HCT116 (cell line): ENCODE data around the gene PREP. TPM values are rescaled to one million over a fixed set of nuclear protein-coding genes. Genes with fewer than 3 reads are reported as not detected.

Experiments used
- ATAC-seq: fragments of 200-7000 bp; cut with Tn5 transposase; 2 replicates; pipeline ENCODE4 v1.9.1; 2020; ENCODE audit warnings: mild to moderate bottlenecking, moderate library complexity
- BruUV-seq: library from RNA; stranded (reverse); fragments of 400-500 nt; replicated peaks from 2 replicates; lab custom pipeline; 2021; lab: Mats Ljungman, UMichigan
- CTCF ChIA-PET: fragments of 300-600 bp; sonication (Branson Sonifier 250); formaldehyde crosslinking; loops from one replicate; lab custom pipeline; 2021; ENCODE audit warnings: antibody characterized with exemption; lab: Charles Lee
- POLR2A ChIA-PET: fragments of 300-600, 350-600 bp; sonication (Branson Sonifier 250); formaldehyde crosslinking; loops from one replicate; lab custom pipeline; 2021; ENCODE audit warnings: antibody characterized with exemption; lab: Charles Lee
- RAD21 ChIA-PET, 2 experiments: fragments of 300-600 bp; sonication (Branson Sonifier 250); formaldehyde crosslinking; loops; one replicate each; lab custom pipeline; 2023; ENCODE audit warnings: low total read pairs in 2 of 2; ENCODE audit not compliant: uncharacterized antibody in 2 of 2, unreplicated experiment in 2 of 2, low non-redundant PET in 1 of 2; lab: Charles Lee
- DNase-seq: peaks from one replicate; pipeline ENCODE4 v3.0.0-alpha.2; 2010; ENCODE audit warnings: low read depth, low spot score
- H2AFZ ChIP-seq: fragments of 200-600 bp; shearing (Covaris generic), sonication (generic); 2 replicates; pipeline ENCODE4 v1.6.1; 2017; ENCODE audit warnings: low read depth, mixed run types, mixed read lengths, antibody characterized with exemption, low read length; ENCODE audit not compliant: poor library complexity, severe bottlenecking
- H3K27ac ChIP-seq: 2 replicates; pipeline ENCODE4 v1.5.1; 2012; ENCODE audit warnings: low read depth, low read length
- H3K27me3 ChIP-seq: fragments of 200-600 bp; sonication (generic); 2 replicates; pipeline ENCODE4 v1.6.1; 2016; ENCODE audit warnings: mixed run types, low read length, mixed read lengths; ENCODE audit not compliant: insufficient read depth
- H3K36me3 ChIP-seq, 2 experiments: fragments of 200-500 bp in 1 of 2; fragments of 200-600 bp in 1 of 2; sonication (Bioruptor generic) in 1 of 2; sonication (generic) in 1 of 2; 2 replicates each; pipeline versions ENCODE4 v1.5.1 to v1.6.1; 2014 to 2016; ENCODE audit warnings: low read length in 2 of 2, inconsistent platforms in 1 of 2, mixed read lengths in 1 of 2, mixed run types in 1 of 2; ENCODE audit not compliant: insufficient read depth in 2 of 2, control insufficient read depth in 1 of 2
- H3K4me1 ChIP-seq, 2 experiments: fragments of 200-600 bp in 1 of 2; sonication (generic) in 1 of 2; 2 replicates each; pipeline versions ENCODE4 v1.5.1 to v1.6.1; 2012 to 2017; ENCODE audit warnings: low read length in 2 of 2, inconsistent platforms in 1 of 2, mild to moderate bottlenecking in 1 of 2, mixed read lengths in 1 of 2, mixed run types in 1 of 2, moderate library complexity in 1 of 2; ENCODE audit not compliant: insufficient read depth in 2 of 2, control insufficient read depth in 1 of 2
- H3K4me2 ChIP-seq: fragments of 200-600 bp; sonication (generic); 2 replicates; pipeline ENCODE4 v1.6.1; 2017; ENCODE audit warnings: mixed run types, low read length, mixed read lengths
- H3K4me3 ChIP-seq, 2 experiments: fragments of 200-600 bp in 1 of 2; sonication (generic) in 1 of 2; replicated peaks in 1 of 2; 2 replicates each; pipeline ENCODE4 v1.5.1; 2011 to 2016; ENCODE audit warnings: low read length in 2 of 2, control low read depth in 1 of 2, low read depth in 1 of 2, mild to moderate bottlenecking in 1 of 2, mixed read lengths in 1 of 2, mixed run types in 1 of 2
- H3K79me2 ChIP-seq: fragments of 200-600 bp; sonication (generic); 2 replicates; pipeline ENCODE4 v1.6.1; 2017; ENCODE audit warnings: mild to moderate bottlenecking, mixed run types, low read length, moderate library complexity, mixed read lengths; ENCODE audit not compliant: insufficient read depth
- H3K9ac ChIP-seq: fragments of 200-600 bp; sonication (generic); 2 replicates; pipeline ENCODE4 v1.6.1; 2016; ENCODE audit warnings: low read length, mixed read lengths
- H3K9me2 ChIP-seq: fragments of 200-600 bp; sonication (generic), shearing (Covaris generic); 2 replicates; pipeline ENCODE4 v1.6.1; 2017; ENCODE audit warnings: mixed run types, mild to moderate bottlenecking, moderate library complexity; ENCODE audit not compliant: insufficient read depth
- H3K9me3 ChIP-seq, 2 experiments: fragments of 200-500 bp in 1 of 2; fragments of 200-600 bp in 1 of 2; sonication (Bioruptor generic) in 1 of 2; sonication (generic) in 1 of 2; 2 replicates each; pipeline ENCODE4 v1.6.1; 2014 to 2017; ENCODE audit warnings: low read length in 2 of 2, mixed read lengths in 2 of 2, inconsistent platforms in 1 of 2, low read depth in 1 of 2, mild to moderate bottlenecking in 1 of 2, mixed run types in 1 of 2, moderate library complexity in 1 of 2; ENCODE audit not compliant: control insufficient read depth in 1 of 2, insufficient read depth in 1 of 2
- H4K20me1 ChIP-seq: fragments of 200-600 bp; sonication (generic), shearing (Covaris generic); 2 replicates; pipeline ENCODE4 v1.6.1; 2017; ENCODE audit warnings: mixed run types, mild to moderate bottlenecking, moderate library complexity; ENCODE audit not compliant: insufficient read depth
- CBX3 ChIP-seq: IDR thresholded peaks from 2 replicates; pipeline ENCODE4 v1.6.1; 2012; ENCODE audit warnings: low read depth
- CEBPB ChIP-seq: IDR thresholded peaks from 2 replicates; pipeline ENCODE4 v1.6.1; 2012; ENCODE audit warnings: low read depth
- EGR1 ChIP-seq: IDR thresholded peaks from 2 replicates; pipeline ENCODE4 v1.6.1; 2012; ENCODE audit warnings: low read depth
- ELF1 ChIP-seq: IDR thresholded peaks from 2 replicates; pipeline ENCODE4 v1.6.1; 2012; ENCODE audit warnings: low read depth, borderline replicate concordance
- EZH2 ChIP-seq: fragments of 200-600 bp; sonication (generic); IDR thresholded peaks from 2 replicates; pipeline ENCODE4 v1.6.1; 2017; ENCODE audit warnings: antibody characterized with exemption, mixed run types
- EZH2phosphoT487 ChIP-seq: fragments of 200-600 bp; IDR thresholded peaks from 2 replicates; pipeline ENCODE4 v1.6.1; 2018; ENCODE audit warnings: antibody characterized with exemption, borderline replicate concordance
- FOSL1 ChIP-seq: IDR thresholded peaks from 2 replicates; pipeline ENCODE4 v1.6.1; 2012; ENCODE audit warnings: low read depth
- JUND ChIP-seq: IDR thresholded peaks from 2 replicates; pipeline ENCODE4 v1.6.1; 2012
- POLR2A ChIP-seq: IDR thresholded peaks from 2 replicates; pipeline ENCODE4 v1.7.0; 2011; ENCODE audit warnings: borderline replicate concordance; ENCODE audit not compliant: insufficient read depth, insufficient read length; ENCODE audit errors: extremely low read depth
- POLR2AphosphoS5 ChIP-seq: IDR thresholded peaks from 2 replicates; pipeline ENCODE4 v1.6.1; 2011; ENCODE audit warnings: mild to moderate bottlenecking, low read depth, low read length, moderate library complexity
- RAD21 ChIP-seq: IDR thresholded peaks from 2 replicates; pipeline ENCODE4 v1.6.1; 2012; ENCODE audit warnings: low read depth, mild to moderate bottlenecking
- SIN3A ChIP-seq: IDR thresholded peaks from 2 replicates; pipeline ENCODE4 v1.6.1; 2012; ENCODE audit warnings: low read depth
- SP1 ChIP-seq: IDR thresholded peaks from 2 replicates; pipeline ENCODE4 v1.6.1; 2012; ENCODE audit warnings: low read depth
- SRF ChIP-seq: IDR thresholded peaks from 2 replicates; pipeline ENCODE4 v1.6.1; 2012; ENCODE audit warnings: low read depth
- YY1 ChIP-seq: IDR thresholded peaks from 2 replicates; pipeline ENCODE4 v1.6.1; 2011; ENCODE audit warnings: low read length, low read depth, moderate library complexity, mild to moderate bottlenecking; ENCODE audit not compliant: insufficient replicate concordance; ENCODE audit errors: extremely low read depth
- ZFX ChIP-seq: fragments of 450-650 bp; IDR thresholded peaks from 2 replicates; pipeline ENCODE4 v1.6.1; 2017
- intact Hi-C: fragments of 100-400 bp; cut with micrococcal nuclease; formaldehyde crosslinking; loops from 2 replicates; pipeline ENCODE4 v1.10.0; 2022
- total RNA-seq: library from RNA; stranded (reverse); gene quantifications from one replicate; pipeline ENCODE4 v1.2.1, GENCODE V29; 2021; ENCODE audit not compliant: unreplicated experiment
- TF ChIP-seq, protein P1 (sequence below): IDR thresholded peaks from 2 replicates; pipeline ENCODE4 v1.6.1; 2012
- TF ChIP-seq, protein P2 (sequence below), 3 experiments: fragments of 200-600 bp in 1 of 3; sonication (generic) in 1 of 3; IDR thresholded peaks in 2 of 3; conservative IDR thresholded peaks in 1 of 3; 2 replicates each; pipeline ENCODE4 v1.5.1; 2012 to 2017; ENCODE audit warnings: low read depth in 2 of 3, low read length in 2 of 3, antibody characterized with exemption in 1 of 3, borderline replicate concordance in 1 of 3, control low read depth in 1 of 3, mild to moderate bottlenecking in 1 of 3, mixed read lengths in 1 of 3, mixed run types in 1 of 3, moderate library complexity in 1 of 3; ENCODE audit not compliant: insufficient read depth in 1 of 3
- TF ChIP-seq, protein P3 (sequence below): IDR thresholded peaks from 2 replicates; pipeline ENCODE4 v1.6.1; 2011; ENCODE audit warnings: mild to moderate bottlenecking, low read length, moderate library complexity; ENCODE audit not compliant: insufficient replicate concordance; ENCODE audit errors: extremely low read depth
- TF ChIP-seq, protein P4 (sequence below): IDR thresholded peaks from 2 replicates; pipeline ENCODE4 v1.6.1; 2012; ENCODE audit warnings: low read depth

Gene PREP
- total RNA-seq, 1 experiment from 2014 or later = 53.5 TPM

DNA sequence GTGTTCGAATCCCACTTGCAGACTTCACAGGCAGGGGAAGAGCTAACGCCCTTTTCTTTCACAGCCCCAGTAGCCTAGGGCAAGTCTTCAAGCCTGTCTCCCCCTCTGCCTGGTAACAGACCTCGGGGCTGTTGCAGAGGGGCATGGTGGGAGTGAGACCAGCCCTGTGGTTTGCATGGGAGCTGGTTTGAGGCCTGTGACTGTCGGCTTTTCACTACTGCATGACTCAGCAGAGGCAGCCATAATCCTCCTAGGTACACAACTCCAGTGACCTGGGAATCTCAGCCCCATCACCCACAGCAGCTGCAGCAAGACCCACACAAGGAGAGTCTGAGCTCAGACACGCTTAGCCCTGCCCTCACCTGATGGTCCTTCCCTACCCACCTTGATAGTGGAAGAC is 167.7 kb downstream of the PREP start:
- H3K4me1 ChIP-seq = no peaks in the 10 kb centered on the region
- no peaks in the 10 kb centered on the region for H3K9me3 ChIP-seq
- ATAC-seq (no peak), DNase-seq (no peak)
- no peaks in the 10 kb centered on the region for H3K27me3 ChIP-seq
- H3K36me3 ChIP-seq = no peaks in the 10 kb centered on the region
- intact Hi-C loops = no loop called here
- CTCF ChIA-PET = no interaction called here
- no peak overlapping the region for H3K4me2 ChIP-seq
- no peak overlapping the region for H3K27ac ChIP-seq
- RAD21 ChIA-PET = no interaction called here
- no peaks in the 10 kb centered on the region for H3K79me2 ChIP-seq
- BruUV-seq = no TSS peak
- H3K4me3 ChIP-seq = no peak overlapping the region
- no peak overlapping the region for H3K9ac ChIP-seq
- POLR2A ChIA-PET = no interaction called here
- H4K20me1 ChIP-seq = no peaks in the 10 kb centered on the region
- no peak for TF ChIP-seq POLR2A
- TF ChIP-seq SIN3A = no peak
- TF ChIP-seq, protein P1, sequence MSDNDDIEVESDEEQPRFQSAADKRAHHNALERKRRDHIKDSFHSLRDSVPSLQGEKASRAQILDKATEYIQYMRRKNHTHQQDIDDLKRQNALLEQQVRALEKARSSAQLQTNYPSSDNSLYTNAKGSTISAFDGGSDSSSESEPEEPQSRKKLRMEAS = no peak
- no peak for TF ChIP-seq ELF1
- TF ChIP-seq FOSL1 = no peak
- TF ChIP-seq, protein P2, sequence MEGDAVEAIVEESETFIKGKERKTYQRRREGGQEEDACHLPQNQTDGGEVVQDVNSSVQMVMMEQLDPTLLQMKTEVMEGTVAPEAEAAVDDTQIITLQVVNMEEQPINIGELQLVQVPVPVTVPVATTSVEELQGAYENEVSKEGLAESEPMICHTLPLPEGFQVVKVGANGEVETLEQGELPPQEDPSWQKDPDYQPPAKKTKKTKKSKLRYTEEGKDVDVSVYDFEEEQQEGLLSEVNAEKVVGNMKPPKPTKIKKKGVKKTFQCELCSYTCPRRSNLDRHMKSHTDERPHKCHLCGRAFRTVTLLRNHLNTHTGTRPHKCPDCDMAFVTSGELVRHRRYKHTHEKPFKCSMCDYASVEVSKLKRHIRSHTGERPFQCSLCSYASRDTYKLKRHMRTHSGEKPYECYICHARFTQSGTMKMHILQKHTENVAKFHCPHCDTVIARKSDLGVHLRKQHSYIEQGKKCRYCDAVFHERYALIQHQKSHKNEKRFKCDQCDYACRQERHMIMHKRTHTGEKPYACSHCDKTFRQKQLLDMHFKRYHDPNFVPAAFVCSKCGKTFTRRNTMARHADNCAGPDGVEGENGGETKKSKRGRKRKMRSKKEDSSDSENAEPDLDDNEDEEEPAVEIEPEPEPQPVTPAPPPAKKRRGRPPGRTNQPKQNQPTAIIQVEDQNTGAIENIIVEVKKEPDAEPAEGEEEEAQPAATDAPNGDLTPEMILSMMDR (IDR thresholded peaks at IDR 0.05 in 2 of 3, conservative IDR thresholded peaks at IDR 0.05 in 1 of 3; ENCODE audit: borderline replicate concordance in 1 of 3, insufficient read depth in 1 of 3, low read depth in 2 of 3, low read length in 2 of 3) = no peak
- TF ChIP-seq, protein P3, sequence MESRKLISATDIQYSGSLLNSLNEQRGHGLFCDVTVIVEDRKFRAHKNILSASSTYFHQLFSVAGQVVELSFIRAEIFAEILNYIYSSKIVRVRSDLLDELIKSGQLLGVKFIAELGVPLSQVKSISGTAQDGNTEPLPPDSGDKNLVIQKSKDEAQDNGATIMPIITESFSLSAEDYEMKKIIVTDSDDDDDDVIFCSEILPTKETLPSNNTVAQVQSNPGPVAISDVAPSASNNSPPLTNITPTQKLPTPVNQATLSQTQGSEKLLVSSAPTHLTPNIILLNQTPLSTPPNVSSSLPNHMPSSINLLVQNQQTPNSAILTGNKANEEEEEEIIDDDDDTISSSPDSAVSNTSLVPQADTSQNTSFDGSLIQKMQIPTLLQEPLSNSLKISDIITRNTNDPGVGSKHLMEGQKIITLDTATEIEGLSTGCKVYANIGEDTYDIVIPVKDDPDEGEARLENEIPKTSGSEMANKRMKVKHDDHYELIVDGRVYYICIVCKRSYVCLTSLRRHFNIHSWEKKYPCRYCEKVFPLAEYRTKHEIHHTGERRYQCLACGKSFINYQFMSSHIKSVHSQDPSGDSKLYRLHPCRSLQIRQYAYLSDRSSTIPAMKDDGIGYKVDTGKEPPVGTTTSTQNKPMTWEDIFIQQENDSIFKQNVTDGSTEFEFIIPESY = no peak
- TF ChIP-seq ZFX = no peak
- no peak for TF ChIP-seq POLR2AphosphoS5
- no peak for TF ChIP-seq SRF
- TF ChIP-seq SP1 = no peak
- TF ChIP-seq CBX3 = no peak
- TF ChIP-seq YY1 = no peak
- no peak for TF ChIP-seq EGR1
- TF ChIP-seq, protein P4, sequence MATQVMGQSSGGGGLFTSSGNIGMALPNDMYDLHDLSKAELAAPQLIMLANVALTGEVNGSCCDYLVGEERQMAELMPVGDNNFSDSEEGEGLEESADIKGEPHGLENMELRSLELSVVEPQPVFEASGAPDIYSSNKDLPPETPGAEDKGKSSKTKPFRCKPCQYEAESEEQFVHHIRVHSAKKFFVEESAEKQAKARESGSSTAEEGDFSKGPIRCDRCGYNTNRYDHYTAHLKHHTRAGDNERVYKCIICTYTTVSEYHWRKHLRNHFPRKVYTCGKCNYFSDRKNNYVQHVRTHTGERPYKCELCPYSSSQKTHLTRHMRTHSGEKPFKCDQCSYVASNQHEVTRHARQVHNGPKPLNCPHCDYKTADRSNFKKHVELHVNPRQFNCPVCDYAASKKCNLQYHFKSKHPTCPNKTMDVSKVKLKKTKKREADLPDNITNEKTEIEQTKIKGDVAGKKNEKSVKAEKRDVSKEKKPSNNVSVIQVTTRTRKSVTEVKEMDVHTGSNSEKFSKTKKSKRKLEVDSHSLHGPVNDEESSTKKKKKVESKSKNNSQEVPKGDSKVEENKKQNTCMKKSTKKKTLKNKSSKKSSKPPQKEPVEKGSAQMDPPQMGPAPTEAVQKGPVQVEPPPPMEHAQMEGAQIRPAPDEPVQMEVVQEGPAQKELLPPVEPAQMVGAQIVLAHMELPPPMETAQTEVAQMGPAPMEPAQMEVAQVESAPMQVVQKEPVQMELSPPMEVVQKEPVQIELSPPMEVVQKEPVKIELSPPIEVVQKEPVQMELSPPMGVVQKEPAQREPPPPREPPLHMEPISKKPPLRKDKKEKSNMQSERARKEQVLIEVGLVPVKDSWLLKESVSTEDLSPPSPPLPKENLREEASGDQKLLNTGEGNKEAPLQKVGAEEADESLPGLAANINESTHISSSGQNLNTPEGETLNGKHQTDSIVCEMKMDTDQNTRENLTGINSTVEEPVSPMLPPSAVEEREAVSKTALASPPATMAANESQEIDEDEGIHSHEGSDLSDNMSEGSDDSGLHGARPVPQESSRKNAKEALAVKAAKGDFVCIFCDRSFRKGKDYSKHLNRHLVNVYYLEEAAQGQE = no peak
- TF ChIP-seq EZH2phosphoT487 = no peak
- no peak for TF ChIP-seq CEBPB
- TF ChIP-seq EZH2 = no peak
- TF ChIP-seq RAD21 = no peak
- TF ChIP-seq JUND = no peak
- H2AFZ ChIP-seq = no peak overlapping the region
- H3K9me2 ChIP-seq = no peaks in the 10 kb centered on the region
